ENCODE data around the gene SOBP.
A peak's percentile ranks its signal among the peaks of the same experiment; 100 is the strongest.

Gene SOBP

GRCh38 chr6:107658920-107659865, 169.3 kb downstream of the SOBP start:
- DNase-seq (ENCODE audit: low read depth in 2 of 2) = no peak

GRCh38 chr6:107660839-107661238, 170.9 kb downstream of the SOBP start:
- no peak for DNase-seq (ENCODE audit: low read depth in 2 of 2)

- DNase-seq (ENCODE audit: low read depth in 2 of 2) = no peak
These were observed 171.4 kb downstream of the SOBP start for GRCh38 chr6:107661291-107661690.

- no peak for DNase-seq (ENCODE audit: low read depth in 2 of 2)
These were observed 172.4 kb downstream of the SOBP start for GRCh38 chr6:107662333-107662732.

- DNase-seq (ENCODE audit: low read depth in 2 of 2) = no peak
These were observed 173.4 kb downstream of the SOBP start for GRCh38 chr6:107663308-107663707.

- DNase-seq (ENCODE audit: low read depth in 2 of 2) = no peak
These were observed 175.5 kb downstream of the SOBP start for GRCh38 chr6:107665382-107665781.

GRCh38 chr6:107666084-107666980, 176.4 kb downstream of the SOBP start:
- DNase-seq (ENCODE audit: low read depth in 2 of 2) = no peak

- no peak for DNase-seq (ENCODE audit: low read depth in 2 of 2)
These were observed 177.2 kb downstream of the SOBP start for GRCh38 chr6:107666981-107667601.

GRCh38 chr6:107667790-107668189, 177.9 kb downstream of the SOBP start:
- DNase-seq (ENCODE audit: low read depth in 2 of 2) = no peak

- DNase-seq (ENCODE audit: low read depth in 2 of 2) = peak in 1 of 2 experiments; percentile 22
These were observed 179.0 kb downstream of the SOBP start for GRCh38 chr6:107668743-107669474.

- DNase-seq (ENCODE audit: low read depth in 2 of 2) = no peak
These were observed 180.9 kb downstream of the SOBP start for GRCh38 chr6:107670792-107671199.

- DNase-seq (ENCODE audit: low read depth in 2 of 2) = no peak
These were observed 183.2 kb downstream of the SOBP start for GRCh38 chr6:107673076-107673494.

GRCh38 chr6:107674995-107675738, 185.2 kb downstream of the SOBP start:
- peak; percentile 64 to 83 for DNase-seq (ENCODE audit: low read depth in 2 of 2)

GRCh38 chr6:107676042-107676441, 186.1 kb downstream of the SOBP start:
- DNase-seq (ENCODE audit: low read depth in 2 of 2) = no peak

GRCh38 chr6:107677399-107677798, 187.5 kb downstream of the SOBP start:
- no peak for DNase-seq (ENCODE audit: low read depth in 2 of 2)

- no peak for DNase-seq (ENCODE audit: low read depth in 2 of 2)
These were observed 189.5 kb downstream of the SOBP start for GRCh38 chr6:107679457-107679856.

GRCh38 chr6:107682721-107683120, 192.8 kb downstream of the SOBP start:
- no peak for DNase-seq (ENCODE audit: low read depth in 2 of 2)

- no peak for DNase-seq (ENCODE audit: low read depth in 2 of 2)
These were observed 193.3 kb downstream of the SOBP start for GRCh38 chr6:107683183-107683582.

GRCh38 chr6:107684996-107685395, 195.1 kb downstream of the SOBP start:
- DNase-seq (ENCODE audit: low read depth in 2 of 2) = no peak

GRCh38 chr6:107689190-107689589, 199.3 kb downstream of the SOBP start:
- no peak for DNase-seq (ENCODE audit: low read depth in 2 of 2)

Measured in stimulated activated CD4-positive, alpha-beta T cell treated with anti-CD3 and anti-CD28 coated beads, Interleukin-12 subunit alpha, Interleukin-12 subunit beta, amount 100 ng/mL, for 24 hours (primary cell).